Activated T-cell treated with anti-CD3 and anti-CD28 coated beads, Interleukin-2, amount 50 U/mL, for 48 hours (primary cell): ENCODE results near the gene PGP.

Source experiments
- DNase-seq, 2 experiments: peaks; one replicate each; pipeline ENCODE4 v3.0.0-alpha.2; 2020

Gene PGP

GRCh38 chr16:2197765-2198164 lies 16.9 kb downstream of the PGP start:
- DNase-seq: no peak

DNA sequence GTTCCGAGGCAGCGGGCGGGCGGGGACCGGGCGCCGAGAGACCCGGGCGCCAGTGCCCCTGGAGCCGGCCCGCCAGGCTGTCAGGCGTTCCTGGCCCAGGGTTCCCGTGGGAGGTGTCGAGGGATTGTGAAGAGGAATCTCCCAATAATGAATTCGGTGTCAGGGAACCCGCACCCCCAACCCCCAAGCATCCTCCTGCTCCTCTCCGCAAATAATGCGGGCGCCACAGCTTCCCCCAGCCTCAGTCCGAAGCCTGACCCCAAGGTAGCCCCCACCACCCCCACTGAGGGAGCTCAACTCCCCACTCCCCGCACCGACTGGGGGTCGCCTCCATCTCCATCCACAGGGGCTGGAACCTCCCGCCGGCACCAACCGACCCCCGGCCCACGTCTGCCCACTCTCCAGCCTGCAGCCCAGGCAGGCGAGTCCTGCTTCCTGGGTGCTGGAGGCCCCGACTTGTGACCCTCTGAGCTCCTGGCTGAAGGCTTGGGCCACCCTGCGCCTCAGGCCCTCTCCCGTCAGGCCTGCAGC lies 17.6 kb downstream of the PGP start:
- DNase-seq: no peak

DNA sequence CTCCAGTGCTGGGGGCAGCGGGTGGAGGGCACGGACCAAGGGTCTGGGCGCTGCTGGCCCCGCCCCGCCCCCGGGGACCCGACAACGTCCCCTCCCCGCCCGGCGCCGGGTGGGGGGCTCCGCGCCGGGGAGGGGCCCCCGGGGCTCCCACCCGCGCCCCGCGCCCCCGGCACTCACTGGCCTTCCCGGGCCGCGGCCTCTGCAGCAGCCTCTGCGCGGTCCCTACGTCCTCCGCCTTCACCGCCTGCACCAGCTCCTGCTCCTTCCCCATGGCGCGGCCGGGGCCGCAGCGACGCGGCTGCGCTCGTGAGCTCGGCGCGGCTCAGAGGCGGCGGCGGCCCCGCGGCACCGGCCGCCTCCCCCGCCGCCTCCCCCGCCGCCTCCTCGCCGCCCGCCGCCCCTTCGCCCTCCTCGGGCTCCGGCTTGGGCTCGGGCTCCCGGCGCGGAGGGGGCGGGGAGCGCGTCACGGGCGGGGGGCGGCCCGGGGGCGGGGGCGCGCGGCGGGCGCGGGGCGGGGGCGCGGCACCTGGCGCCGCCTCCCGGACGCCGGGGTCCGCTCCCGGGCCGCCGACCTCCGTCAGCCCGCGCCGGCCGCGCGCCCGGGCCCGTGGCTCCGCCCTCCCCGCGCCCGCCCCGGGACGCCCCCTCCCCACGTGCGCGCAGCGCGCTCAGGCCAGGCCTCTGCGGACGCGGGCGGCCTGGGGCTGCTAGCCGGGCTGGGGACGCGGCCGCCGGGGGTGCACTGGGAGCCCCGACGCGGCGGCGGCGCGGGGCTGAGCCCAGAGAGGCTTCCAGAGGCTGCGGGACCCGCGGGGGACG lies 18.3 kb downstream of the PGP start, which contains the start of gene CASKIN1:
CASKIN1 (minus strand) TSS at position 444 of the 819 bp plus-strand sequence; CDS start at position 271, 173 bp downstream.
- DNase-seq: no peak

DNA sequence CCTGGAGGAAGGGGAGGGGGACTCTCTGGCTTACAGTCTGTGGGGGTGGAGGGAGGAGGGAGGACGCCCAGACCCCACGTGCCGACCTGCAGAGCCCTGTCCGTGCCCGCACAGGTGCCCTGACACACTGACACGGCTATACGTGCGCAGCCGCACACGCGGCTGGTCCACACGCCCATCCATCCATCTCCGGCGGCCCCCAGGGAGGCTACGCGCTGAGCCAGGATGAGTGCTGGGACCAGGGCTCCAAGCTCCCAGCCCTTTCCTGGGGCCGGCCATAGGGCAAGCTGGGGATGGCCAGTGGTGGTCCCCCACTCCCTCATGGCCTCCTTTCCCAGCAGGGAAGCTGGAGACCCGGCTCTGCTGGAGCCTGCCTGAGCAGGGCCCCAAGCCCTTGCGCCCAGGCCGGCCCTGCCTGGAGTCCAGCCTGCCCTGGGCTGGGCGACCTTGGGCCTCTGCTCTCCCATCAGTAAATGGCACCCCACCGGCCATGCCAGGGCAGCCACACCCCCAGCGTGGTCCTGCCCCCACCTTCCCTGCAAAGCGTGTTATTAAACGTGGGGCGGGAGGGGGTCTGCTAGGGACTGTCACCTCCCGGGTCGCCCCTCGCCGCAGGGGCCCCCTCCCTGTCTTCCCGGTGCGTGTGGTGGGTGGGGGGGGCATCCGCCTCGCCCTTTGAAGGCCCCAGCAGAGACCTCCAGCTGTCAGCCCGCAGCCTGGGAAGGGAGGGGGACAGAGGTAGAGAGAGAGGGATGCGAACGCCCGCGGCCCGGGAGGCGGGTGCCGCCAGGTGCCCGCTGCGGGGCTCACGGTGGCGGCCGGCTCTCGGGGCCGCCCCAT lies 19.1 kb downstream of the PGP start:
- DNase-seq: no peak

DNA sequence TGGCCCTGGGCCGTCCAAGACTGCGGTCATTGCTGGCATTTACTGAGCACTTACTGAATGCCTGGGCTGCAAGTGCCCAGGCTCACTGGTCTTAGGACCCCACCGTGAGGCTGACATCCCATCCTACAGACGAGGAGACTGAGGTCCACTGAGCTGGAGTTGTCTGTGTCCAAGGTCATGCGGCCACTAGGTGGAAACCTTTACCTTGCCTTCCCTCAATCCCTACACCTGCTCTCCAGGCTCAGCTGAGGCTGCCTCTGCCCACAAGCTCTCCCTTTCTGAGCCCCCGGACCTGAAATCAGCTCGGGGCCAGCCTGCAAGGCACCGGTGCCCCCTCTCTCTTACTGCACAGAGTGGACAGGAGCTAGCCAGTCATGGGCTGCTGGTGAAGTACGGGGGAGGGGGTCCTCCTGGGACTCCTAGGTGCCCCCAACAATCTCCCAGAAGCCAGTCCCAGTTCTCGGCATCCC lies 19.8 kb downstream of the PGP start:
- peak; percentile 54 to 64 for DNase-seq

DNA sequence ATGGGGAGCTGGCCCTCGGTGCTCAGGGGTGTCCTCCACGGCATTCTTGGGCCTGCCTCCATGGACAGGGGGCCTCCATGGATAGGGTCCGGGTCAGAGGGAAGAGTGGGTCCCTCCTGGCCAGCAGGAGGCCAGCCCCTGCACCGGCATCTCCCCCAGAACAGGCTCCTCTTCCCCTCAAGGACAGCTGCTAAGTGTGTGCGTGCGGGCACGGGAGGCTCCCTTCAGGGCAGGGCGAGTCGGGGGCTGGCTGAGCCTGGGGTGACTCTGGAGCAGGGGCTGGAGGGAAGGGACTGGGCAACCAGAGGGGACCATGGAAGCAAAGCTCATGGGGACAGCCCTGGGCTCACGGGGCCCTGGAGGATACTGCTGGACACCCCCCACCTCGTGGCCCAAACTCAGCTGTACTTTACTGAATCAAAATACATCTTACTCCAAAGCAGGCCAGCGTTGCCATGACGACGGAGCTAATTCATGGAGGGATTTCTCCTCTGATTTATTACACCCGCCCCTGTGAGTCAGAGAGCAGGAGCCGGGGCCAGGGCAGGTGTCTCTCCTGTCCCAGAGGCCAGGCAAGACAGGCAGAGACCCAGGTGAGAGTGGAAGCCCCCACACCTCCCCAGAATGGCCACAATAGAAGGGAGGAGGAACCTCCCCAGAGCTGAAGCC lies 20.3 kb downstream of the PGP start:
- DNase-seq: no peak

DNA sequence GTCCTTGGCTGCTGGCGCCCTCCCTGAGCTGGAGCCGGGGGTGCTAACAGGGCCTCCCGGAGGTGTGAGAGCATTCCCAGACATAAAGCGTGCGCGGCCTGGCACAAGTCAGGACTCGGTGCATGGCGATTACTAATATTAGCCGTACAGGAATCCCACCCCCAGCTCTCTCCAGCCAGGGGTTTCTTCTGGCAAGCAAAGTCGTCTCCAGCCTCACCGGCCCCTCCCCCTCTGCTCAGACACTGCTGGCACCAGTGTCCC lies 23.3 kb downstream of the PGP start:
- no peak for DNase-seq

- DNase-seq: no peak
These were observed 23.8 kb downstream of the PGP start for GRCh38 chr16:2190659-2191445.

DNA sequence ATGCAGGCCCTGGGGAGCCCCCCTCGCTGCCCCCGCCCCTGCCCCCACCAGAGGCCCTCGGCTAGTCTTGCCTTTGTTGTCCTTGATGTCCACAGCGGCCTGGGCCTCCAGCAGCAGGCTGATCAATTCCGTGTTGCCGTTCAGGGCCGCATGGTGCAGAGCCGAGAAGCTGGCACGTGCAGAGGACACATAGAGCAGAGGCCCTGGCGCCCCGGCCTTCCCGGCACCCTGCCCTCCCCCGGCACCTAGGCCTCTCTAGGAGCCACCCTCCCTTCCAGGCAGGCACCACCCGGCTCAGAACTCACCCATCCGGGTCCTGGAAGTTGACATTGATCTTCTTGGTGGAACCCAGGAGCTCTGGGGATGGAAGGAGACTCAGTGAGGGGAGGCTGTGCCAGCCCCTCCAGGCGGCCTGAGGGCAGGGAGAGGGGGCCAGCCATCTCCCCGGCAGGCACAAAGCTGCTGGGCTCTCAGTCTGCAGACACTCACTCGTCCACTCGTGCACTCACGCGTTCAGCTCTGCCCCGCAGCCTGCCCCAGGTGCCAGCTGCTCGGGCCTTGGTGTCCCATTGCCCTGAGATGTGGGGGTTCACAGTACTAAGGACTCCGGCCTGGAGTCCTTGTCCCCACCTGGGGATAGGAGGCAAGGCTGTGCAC lies 24.5 kb downstream of the PGP start:
- DNase-seq: no peak

DNA sequence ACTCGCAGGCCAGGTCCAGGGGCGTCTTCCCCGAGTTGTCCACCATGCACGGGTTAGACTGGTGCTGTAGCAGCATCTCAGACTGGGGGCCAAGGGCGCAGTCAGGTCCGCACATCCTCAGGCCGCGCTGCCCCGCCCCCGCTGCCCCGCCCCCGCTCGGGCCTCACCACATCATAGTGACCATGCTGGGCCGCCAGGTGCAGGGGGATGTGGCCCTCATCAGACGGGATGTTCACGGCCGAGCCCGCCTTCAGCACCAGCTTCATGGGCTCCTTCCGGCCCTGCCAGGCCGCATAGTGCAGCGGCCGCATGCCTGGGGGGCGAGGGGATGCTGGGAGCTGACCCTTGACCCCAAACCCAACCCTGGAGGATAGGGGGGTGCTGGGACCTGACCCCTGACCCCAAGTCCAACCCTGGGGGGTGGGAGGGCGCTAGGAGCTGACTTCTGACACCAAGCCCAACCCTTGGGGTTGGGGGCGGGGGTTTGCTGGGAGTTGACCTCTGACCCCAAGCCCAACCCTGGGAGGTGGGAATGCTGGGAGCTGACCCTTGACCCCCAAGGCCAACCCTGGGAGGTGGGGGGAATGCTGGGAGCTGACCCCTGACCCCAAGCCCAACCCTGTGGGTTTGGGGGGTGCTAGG lies 25.3 kb downstream of the PGP start:
- no peak for DNase-seq

DNA sequence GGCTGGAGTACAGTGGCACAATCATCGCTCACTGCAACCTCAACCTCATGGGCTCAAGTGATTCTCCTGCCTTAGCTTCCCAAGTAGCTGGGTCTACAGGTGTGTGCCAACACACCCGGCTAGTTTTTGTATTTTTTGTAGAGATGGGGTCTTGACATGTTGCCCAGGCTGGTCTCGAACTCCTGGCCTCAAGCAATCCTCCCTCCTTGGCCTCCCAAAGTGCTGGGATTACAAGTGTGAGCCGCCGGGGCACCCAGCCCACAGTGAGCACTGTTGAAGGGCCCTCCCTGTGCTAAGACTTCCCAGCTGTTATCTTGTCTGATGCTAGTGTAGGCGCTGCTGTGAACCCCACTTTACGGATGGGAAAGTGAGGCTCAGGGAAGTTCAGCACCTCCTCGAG lies 26.2 kb downstream of the PGP start:
- no peak for DNase-seq

- no peak for DNase-seq
These were observed 27.4 kb downstream of the PGP start for GRCh38 chr16:2187212-2187611.

GRCh38 chr16:2186505-2186904 lies 28.1 kb downstream of the PGP start:
- no peak for DNase-seq

DNA sequence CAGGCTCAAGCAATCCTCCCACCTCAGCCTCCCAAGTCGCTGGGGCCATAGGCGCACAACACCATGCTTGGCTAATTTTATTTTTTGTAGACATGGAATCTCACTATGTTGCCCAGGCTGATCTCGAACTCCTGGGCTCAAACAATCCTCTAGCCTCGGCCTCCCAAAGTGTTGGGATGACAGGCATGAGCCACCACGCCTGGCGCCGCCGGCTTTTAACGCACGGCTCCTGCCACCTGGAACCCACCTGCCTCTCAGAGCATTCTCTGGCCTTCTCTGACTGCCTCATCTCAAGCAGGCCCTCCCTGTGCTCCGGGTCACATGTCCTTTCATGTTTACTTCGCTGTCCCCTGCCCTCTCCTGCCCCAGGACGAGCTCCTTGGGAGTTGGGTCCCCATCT lies 28.6 kb downstream of the PGP start:
- DNase-seq: no peak

DNA sequence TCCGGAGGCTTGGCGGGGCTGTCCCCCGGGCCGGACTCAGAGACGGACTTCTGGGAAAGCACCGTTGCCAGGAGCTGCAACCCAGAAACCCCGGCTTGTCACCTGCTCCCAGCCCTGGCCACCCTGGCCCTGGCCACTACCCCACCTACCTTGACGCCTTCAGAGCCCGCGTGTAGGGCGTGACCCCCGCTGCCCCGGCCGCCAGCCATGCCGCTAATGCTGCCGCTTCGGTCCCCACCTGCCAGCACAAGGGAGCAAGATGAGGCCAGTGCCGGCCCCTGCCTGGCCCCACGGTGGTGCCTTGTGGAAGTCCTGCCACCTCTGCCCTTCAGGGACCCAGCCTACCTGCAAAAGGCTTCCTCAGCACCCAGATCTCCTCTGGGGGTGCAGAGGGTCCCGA lies 29.7 kb downstream of the PGP start:
- DNase-seq: no peak

- no peak for DNase-seq
These were observed 30.3 kb downstream of the PGP start for GRCh38 chr16:2184346-2184745.

DNA sequence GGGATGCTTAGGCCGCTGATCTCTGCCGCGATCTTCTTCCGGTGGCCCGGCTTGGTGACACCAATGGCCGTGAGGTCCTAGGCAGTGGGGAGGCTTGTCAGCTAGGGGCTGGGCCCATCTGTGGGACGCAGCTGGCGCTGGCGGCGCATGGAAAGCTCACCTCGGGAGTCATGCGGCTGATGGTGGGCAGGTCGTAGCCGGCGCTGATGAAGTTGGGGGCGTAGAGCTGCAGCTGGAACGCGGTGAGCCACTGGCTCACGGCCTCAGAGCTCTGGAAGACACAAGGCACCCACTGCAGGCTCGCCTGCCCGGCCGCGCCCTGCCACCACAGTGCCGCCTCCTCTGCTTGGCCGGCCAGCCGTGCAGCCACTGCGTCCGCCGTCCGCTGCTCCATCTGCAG lies 31.0 kb downstream of the PGP start:
- no peak for DNase-seq

GRCh38 chr16:2181952-2182351 lies 32.7 kb downstream of the PGP start:
- DNase-seq: no peak

DNA sequence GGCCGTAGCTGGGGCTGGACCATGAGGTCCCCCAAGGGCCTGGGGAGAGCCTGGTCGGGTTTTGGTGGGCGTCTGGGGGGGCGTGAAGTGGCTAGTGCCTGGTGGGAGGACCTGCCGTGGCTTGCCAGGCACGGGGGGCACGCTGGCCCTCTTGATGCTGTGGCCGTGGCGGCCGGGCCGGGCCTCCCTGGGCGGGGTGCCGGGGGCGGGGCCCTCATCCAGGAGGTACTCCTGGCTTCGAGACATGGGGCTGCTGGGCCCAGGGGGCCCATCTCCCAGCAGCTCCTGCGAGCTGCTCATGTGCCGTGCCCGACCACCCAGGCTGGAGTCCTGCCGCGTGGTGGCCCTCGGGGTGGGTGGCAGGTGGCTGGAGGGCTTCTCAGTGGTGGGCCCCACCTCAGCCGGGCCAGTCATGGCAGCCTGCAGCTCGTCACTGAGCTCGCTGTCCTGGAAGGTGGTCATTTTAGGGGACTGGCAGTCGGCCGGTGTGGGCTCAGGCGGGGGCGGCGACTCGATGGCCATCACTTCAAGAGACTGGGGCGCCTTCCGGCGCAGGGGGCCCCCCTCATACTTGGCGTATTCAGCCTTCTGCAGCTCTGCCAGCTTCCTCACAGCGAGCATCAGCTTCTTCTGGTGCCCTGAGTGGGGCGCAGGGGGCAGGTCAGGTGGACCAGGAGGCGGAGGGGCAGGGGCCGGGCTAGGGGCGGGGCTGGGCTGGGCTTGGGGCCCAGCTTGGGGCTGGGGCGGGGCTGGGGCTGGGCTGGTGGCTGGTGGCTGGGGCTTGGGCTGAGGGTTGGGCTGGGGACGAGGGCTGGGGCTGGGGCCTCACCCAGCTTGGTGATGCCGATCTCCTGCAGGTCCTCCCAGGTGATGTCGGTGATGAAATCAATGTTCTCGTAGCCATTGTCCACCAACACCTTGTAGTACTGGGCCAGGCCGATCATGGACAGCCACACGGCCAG lies 33.4 kb downstream of the PGP start:
- DNase-seq: no peak

- DNase-seq: no peak
These were observed 34.2 kb downstream of the PGP start for GRCh38 chr16:2180461-2180860.
